Activated CD4-positive, alpha-beta T cell treated with anti-CD3 and anti-CD28 coated beads for 24 hours (primary cell): ENCODE results near the gene AKAP17A.
"Not testable (repeated sequence)": the region's sequence is repeated elsewhere in the genome, so short reads cannot be mapped to it uniquely, and the experiment has no call there.

Experiments used
- DNase-seq, 2 donors: peaks; one replicate each; pipeline ENCODE4 v3.0.0-alpha.2; 2020; ENCODE audit warnings: low read depth in 2 of 2

The AKAP17A gene

DNA sequence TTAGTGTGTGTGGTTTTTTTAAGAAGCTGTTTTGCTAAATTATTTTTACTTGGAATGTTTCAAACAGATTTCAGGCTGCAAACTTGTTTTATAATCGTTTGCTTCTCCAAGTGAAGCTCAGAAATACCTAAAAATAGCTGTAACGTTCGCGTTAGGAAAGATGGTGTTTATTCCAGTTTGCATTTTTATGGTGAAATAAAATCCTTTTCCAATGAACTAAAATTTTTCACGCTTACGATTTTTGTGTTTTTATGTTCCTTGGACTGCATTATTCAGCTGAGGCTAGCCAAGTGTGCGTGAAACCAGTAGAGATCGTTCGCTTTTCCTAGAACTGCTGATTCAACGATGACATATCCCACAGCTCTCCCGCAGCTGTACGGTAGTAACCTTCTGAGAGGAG lies 10.9 kb downstream of the AKAP17A start:
- DNase-seq, result no peak

DNA sequence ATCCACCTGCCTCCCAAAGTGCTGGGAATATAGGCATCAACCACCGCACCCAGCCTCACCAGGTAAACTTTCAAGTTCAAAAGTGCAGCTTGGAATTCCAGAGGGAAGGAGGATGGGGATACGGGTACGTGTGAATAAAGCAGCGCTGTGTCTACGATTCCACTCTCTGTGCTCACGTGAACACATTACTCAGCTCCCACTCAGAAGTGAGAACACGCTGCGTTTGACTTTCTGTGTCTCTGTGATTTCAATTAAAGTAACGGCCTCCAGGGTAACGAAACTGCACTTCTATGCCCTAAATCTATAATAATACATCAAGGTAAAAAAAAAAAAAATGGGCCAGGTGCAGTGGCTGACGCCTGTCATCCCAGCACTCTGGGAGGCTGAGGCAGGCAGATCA lies 15.1 kb downstream of the AKAP17A start:
- no peak for DNase-seq

DNA sequence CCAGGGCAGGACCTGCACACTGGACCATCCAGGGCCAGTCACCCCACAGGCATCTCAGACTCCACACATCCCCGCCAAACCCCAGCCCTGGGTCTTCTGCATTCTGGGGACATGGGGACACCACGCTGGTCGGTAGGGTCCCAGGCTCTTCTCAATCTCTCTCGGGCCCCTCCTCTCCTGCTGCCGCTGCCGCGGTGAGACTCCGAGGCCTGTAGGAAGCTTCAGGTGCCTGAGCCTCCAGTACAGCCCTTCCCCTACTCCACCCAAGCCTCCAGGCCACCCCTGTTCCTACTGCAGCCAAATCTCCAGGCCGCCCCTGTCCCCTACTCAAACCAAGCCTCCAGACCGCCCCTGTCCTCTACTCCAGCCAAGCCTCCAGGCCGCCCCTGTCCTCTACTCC lies 17.9 kb downstream of the AKAP17A start:
- DNase-seq, result no peak

DNA sequence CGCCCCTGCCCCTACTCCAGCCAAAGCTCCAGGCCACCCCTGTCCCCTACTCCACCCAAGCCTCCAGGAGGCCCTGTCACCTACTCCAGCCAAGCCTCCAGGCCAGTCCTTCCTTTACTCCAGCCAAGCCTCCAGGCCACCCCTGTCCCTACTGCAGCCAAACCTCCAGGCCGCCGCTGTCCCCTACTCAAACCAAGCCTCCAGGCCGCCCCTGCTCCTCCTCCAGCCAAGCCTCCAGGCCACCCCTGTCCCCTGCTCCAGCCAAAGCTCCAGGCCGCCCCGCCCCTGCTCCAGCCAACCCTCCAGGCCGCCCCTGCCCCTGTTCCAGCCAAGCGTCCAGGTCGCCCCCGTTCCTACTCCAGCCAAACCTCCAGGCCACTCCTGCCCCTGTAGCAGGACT lies 18.4 kb downstream of the AKAP17A start:
- no peak for DNase-seq

DNA sequence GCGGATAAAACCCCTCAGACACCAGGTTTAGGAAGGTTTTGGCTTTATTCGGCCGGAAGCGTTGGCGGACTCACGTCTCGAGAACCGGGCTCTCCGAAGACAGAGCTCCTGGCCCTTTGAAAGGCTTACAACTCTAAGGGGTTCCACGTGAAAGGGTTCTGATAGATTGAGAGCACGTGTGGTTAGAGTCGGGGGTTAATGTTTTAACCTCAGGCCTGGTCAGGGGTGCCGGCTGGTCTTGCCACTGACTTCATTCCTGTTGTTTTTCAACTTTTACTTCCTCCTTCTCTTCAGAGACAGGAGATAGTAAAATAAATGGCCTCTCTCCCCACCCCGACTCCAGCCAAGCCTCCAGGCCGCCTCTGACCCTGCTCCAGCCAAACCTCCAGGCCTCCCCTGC lies 18.8 kb downstream of the AKAP17A start:
- DNase-seq, result no peak

DNA sequence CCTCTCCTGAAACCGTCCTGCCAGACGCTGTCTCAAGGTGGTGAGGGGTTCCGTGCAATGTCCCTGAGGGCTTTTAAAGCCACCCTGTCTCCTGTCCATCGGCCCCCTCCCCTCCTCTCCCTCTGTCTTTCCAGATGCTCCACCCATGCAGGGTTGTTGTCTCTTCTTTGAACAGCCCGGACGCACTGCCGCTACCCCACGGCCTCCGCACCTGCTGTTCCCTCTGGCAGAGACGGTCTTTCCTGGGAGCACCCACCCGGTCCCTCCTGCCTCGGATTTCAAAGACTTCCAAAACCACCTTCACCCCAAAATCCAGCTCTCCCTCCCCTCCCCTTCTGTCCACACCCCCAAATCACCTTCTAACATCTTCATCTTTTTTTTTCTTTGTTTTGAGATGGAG lies 19.3 kb downstream of the AKAP17A start:
- no peak for DNase-seq

DNA sequence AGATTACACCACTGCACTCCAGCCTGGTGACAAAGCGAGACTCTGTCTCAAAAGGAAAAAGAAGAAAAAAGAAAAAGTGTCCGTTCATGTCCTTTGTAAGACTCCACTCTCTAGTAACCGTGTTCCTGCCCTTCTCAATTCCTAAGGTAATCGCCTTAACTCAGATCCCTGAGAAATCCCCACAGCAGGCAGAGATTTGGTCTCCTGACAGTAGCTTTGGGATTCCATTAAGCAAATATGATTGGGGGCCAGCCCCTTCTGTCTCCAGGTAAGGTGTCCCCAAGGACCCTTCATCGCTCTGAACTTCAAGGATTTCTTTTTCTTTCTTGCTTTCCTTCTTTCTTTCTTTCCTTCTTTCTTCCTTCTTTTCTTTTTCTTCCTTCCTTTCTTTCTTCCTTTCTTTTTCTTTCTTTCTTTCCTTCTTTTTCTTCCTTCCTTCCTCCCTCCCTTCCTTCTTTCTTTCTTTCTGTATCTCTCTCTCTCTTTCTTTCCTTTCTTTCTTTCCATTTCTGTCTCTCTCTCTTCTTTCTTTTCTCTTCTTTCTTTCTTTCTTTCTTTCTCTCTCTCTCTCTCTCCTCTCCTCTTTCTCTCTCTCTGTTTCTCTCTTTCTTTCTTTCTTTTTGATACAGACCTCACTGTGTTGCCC lies 21.4 kb downstream of the AKAP17A start:
- DNase-seq, result no peak

DNA sequence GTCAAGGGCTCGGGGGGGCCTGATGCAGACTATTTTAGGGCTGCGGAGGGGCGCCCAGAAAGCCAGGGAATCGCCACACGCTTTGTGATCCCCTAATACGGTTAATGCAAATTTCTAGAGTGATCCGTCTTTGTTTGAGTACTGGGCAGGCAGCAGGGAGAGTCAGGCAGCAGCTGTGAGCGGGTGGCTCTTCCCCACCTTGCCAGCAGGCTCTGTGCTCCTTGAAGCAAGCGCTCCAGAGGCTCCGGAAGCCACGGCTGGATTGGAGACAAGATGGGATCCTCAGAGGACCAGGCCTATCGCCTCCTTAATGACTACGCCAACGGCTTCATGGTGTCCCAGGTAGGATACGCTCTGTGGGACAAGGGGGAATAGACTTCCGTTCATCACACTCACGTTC lies 23.5 kb downstream of the AKAP17A start, which contains the start of gene ASMT:
Gene ASMT, plus strand, starts transcription at position 133 of the 400 bp plus-strand sequence. Its CDS starts 141 bp downstream, at position 274.
- DNase-seq, result no peak

DNA sequence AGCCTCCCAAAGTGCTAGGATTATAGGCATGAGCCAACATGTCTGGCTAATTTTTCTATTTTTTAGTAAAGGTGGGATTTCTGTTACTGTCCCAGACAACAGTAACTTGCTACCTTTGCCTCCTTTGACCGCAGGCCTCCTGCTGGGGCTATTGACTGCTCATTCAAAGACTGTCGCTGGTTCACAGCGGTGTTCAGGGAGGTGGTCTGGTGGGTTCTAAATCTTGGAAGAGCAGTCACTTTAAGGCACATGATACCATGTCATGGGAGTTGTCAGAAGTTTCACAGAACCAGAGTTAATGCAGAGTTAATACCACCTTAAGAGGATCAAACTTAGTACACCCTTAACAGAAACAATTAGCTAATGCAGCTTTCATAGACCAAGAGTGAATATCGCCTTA lies 27.3 kb downstream of the AKAP17A start:
- no peak for DNase-seq

DNA sequence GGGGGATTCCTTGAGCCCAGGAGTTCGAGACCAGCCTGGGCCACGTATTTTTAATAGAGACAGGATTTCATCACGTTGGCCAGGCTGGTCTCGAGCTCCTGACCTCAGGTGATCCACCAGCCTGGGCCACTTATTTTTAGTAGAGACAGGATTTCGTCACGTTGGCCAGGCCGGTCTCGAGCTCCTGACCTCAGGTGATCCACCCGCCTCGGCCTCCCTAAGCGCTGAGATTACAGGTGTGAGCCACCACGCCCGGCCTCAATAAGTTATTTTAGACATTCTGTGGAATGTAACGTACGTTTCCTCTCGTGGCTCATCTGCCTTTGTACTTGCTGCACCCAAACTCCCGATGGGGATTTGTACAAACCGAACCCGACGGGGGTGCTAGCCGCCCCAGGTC lies 32.3 kb downstream of the AKAP17A start:
- DNase-seq, result no peak

DNA sequence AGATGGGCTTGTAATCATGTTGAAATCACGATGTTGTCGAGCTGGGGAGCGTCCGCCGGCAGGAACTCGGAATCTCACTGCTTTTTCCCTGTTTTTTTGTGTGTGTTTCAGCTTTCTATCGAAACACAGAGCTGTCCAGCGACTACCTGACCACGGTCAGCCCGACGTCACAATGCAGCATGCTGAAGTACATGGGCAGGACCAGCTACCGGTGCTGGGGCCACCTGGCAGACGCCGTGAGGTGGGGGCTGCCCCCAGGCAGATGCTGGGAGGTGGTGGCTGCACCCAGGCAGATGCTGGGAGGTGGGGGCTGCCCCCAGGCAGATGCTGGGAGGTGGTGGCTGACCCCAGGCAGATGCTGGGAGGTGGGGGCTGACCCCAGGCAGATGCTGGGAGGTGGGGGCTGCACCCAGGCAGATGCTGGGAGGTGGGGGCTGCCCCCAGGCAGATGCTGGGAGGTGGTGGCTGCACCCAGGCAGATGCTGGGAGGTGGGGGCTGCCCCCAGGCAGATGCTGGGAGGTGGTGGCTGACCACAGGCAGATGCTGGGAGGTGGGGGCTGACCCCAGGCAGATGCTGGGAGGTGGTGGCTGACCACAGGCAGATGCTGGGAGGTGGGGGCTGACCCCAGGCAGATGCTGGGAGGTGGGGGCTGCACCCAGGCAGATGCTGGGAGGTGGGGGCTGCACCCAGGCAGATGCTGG lies 32.9 kb downstream of the AKAP17A start:
- not testable (repeated sequence) for DNase-seq

DNA sequence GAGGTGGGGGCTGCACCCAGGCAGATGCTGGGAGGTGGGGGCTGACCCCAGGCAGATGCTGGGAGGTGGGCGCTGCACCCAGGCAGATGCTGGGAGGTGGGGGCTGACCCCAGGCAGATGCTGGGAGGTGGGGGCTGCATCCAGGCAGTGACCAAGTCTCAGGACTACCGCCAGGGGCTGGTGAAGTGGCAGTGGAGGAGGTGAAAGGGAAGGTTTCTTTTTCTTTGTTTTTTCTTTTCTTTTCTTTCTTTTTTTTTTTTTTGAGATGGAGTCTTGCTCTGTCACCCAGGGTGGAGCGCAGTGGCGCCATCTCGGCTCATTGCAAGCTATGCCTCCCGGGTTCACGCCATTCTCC lies 33.4 kb downstream of the AKAP17A start:
- not testable (repeated sequence) for DNase-seq

DNA sequence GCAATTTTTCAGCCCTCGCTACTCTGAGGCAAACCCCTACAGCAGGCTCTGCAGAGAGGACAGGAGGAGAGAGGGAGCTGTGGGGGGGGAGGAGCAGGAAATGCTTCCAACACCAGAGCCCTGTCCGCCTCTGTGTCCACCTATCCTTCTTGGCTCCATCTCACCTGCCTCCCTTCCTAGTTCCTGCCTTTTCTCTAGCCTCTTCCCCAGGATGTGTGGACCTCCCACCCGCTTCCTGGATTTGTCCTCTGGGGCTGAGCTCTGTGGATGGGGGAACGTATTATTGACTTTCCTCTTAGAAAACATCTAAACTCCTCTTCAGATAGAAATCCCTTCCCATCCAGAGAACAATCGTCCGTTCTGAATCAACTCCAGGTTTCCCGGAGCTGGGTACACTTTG lies 37.8 kb downstream of the AKAP17A start:
- no peak for DNase-seq

DNA sequence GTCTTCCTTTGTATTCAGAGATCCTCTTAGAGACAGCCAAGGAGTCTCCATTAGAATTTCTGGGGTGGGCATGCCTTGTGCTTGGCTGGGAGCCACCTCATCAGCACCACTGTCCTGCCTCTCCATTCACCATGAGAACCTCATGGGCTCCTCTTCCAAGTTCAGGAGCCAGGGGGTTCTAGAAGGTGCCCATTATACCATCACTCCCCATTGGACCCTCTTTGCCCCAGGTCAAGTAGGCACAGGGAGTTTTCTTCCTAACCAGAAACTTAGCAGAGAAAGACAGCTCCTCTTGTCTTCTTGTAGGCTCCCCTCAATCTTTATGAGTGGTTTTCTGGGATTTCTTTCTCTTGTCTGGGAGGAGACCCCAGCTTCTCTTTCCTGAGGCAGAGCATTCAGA lies 54.6 kb downstream of the AKAP17A start:
- no peak for DNase-seq

DNA sequence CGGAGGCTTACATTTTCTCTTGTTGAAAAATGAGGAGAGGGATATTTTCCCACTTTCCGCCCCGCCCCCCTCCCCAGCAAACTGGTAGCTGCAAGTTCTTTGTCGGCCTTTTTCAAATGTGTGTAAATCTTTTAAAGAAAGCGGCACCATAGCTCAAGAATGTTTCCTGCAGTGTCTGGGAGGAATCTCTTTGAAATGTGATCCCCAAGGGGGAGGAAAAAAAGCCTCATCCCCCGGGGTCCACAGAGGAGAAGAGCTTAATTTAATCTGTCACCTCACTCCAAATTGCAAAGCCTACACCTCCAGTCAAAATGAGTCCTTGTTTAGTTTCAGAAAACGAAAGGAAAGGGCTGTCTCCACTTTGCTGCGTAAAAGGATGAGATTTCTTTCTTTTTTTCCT lies 58.2 kb downstream of the AKAP17A start:
- DNase-seq, result no peak
